ENCODE measurements around the gene VCX3A. TPM values are rescaled to one million over a fixed set of nuclear protein-coding genes. Genes with fewer than 3 reads are reported as not detected.

The VCX3A gene
- 0.16 TPM in 1 of 2 replicates, not detected in the other for total RNA-seq

GRCh38 chrX:6535018-6535417, at the start of gene VCX3A:
Gene VCX3A (minus strand): TSS chrX:6535118. CDS start chrX:6534497, 621 bp downstream.

Measured in hair follicle dermal papilla cell (primary cell).